Left renal cortex interstitium (tissue), 4 donors: ENCODE data around the gene FRYL. TPM values are rescaled to one million over a fixed set of nuclear protein-coding genes. Genes with fewer than 3 reads are reported as not detected.

Experiments used
- DNase-seq, 4 donors: peaks; one replicate each; pipeline ENCODE4 v3.0.0-alpha.2; 2013; ENCODE audit warnings: low read depth in 4 of 4, low spot score in 2 of 4, missing footprints in 1 of 4
- polyA plus RNA-seq, 4 donors: library from polyadenylated mRNA; unstranded; fragments of 120-200 nt; gene quantifications; one replicate each; pipeline ENCODE4 v1.2.1, GENCODE V29; 2013; ENCODE audit not compliant: insufficient read length in 4 of 4

FRYL gene
- polyA plus RNA-seq, 4 donors = 38.4 to 52.3 (median 43.8) TPM

GRCh38 chr4:48499551-48500066, 280.5 kb downstream of the FRYL start:
- no peak for DNase-seq

DNA sequence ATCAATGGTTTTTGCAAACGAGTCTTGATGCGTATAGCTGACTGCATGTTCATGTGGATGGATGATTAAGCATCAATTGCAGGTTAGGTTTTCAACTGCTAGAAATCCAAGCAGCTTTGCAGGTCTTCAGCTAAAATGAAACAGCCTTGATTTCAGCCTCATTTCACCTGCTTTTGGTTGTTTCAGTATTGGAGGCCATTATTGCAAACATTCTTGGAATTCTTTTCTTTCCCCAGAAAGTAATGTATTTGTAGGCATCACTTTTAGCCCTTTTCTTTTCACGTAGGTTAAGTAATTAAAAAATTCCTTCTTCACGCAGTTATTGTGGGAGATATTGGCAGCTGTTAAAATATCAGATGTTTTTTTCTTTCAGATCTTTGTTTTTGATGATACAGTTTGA, 281.2 kb downstream of the FRYL start:
- DNase-seq = no peak

- DNase-seq = no peak
Measured at GRCh38 chr4:48495941-48496340, 284.1 kb downstream of the FRYL start.

GRCh38 chr4:48493452-48494100, 286.5 kb downstream of the FRYL start:
- no peak for DNase-seq

DNA sequence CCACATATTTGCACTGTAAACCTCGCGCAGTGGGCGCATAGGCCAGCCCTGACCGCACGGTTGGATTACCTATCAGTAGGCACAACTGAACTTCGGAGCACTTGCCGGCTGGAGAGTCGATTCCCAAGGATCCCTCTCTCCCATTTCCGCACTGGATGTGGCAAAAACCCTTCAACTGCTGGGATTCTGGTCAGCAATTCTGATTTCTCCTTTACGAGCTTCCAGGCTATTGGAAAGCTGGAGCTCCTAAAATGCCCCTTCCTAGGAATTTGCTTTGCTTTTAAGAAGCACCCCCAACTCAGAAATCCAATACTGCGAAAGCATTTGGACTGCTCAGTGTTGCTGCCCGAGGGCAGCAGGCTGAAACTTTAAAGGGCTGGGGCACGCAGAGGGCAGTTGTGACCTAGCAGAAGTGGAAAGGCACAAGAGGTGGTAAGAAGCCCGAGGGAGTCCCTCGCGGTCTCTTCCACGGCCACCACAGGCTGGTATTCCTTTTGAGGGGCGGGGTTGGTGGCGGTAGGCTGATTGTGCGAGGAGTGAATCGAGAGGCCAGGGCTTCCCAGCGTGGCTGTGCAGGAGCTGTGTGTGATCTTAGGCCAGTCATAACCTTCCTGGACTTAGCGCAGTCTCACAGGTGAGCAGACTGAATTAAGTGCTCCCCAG, 288.4 kb downstream of the FRYL start:
- DNase-seq = no peak

- DNase-seq = no peak
Measured at GRCh38 chr4:48490680-48491513, 289.2 kb downstream of the FRYL start.

DNA sequence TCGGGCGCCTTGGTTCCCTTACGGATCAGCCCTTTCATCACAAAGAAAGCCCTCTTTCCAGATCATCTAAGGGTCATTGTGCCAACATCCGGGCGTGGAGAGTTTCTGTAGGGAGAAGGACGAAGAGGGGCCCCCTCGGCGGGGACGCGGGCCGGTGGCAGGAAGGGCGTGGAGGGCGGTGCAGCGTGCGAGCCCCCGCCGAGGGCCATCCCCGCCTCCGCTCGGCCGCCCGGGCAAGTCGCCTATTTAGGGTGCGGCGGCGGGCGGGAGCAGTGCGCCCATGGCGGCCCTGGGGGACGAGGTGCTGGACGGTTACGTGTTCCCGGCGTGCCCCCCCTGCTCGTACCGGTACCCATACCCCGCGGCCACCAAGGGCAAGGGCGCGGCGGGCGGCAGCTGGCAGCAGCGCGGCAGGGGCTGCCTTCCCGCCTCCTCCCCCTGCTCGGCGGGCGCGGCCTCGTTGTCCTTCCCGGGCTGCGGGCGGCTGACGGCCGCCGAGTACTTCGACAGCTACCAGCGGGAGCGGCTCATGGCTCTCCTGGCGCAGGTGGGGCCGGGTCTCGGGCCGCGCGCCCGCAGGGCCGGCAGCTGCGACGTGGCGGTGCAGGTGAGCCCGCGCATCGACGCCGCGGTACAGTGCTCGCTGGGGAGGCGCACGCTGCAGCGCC, 289.9 kb downstream of the FRYL start, which contains the start of gene ZAR1:
ZAR1 (plus strand) TSS at position 241 of the 668 bp plus-strand sequence; CDS start at position 281, 40 bp downstream.
- no peak for DNase-seq

GRCh38 chr4:48489683-48490011, 290.4 kb downstream of the FRYL start:
- no peak for DNase-seq

DNA sequence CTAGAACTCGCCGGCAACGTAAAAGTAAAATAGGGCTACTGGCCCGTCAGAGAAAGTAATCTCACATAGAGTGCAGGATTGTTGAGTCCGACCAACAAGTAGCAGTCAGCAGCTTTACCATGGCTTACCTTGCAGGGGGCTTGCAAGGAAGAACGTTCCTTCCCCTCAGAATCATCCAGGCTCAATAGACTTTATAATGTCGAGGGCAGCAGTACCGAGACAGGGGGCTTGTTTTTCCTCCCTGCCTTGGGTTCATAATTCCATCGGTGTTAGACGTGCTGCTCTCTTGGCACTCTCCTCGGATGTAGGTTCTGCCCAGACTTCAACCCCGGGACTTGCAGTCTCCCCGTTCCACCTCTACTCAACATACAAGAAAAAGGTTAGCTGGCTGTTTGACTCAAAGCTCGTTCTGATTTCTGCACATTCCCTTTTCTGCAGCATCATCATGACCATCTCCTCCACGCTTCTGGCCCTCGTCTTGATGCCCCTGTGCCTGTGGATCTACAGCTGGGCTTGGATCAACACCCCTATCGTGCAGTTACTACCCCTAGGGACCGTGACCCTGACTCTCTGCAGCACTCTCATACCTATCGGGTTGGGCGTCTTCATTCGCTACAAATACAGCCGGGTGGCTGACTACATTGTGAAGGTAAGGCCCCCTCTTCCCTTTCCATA, 295.4 kb downstream of the FRYL start:
- no peak for DNase-seq

DNA sequence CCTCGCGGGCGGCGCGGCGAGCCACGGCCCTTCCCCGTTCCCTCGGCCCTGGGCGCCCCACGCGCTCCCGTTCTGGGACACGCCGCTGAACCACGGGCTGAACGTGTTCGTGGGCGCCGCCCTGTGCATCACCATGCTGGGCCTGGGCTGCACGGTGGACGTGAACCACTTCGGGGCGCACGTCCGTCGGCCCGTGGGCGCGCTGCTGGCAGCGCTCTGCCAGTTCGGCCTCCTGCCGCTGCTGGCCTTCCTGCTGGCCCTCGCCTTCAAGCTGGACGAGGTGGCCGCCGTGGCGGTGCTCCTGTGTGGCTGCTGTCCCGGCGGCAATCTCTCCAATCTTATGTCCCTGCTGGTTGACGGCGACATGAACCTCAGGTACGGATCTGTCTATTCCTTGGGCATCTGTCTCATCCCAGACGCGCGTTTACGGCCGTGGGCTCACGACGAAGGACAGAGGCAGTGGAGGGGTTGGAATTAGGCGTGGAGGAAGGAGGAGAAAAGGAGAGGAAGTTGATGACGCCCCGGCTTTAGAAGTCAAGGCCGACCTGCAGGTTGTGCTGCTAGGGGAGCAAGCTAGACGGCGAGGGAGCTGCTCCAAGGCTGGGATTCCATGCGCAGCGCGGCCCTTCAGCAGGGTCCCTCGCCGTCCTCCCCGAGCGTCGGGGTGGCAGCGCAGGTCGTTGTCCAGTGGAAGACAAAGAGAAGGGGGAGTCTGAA, 296.1 kb downstream of the FRYL start:
- no peak for DNase-seq

DNA sequence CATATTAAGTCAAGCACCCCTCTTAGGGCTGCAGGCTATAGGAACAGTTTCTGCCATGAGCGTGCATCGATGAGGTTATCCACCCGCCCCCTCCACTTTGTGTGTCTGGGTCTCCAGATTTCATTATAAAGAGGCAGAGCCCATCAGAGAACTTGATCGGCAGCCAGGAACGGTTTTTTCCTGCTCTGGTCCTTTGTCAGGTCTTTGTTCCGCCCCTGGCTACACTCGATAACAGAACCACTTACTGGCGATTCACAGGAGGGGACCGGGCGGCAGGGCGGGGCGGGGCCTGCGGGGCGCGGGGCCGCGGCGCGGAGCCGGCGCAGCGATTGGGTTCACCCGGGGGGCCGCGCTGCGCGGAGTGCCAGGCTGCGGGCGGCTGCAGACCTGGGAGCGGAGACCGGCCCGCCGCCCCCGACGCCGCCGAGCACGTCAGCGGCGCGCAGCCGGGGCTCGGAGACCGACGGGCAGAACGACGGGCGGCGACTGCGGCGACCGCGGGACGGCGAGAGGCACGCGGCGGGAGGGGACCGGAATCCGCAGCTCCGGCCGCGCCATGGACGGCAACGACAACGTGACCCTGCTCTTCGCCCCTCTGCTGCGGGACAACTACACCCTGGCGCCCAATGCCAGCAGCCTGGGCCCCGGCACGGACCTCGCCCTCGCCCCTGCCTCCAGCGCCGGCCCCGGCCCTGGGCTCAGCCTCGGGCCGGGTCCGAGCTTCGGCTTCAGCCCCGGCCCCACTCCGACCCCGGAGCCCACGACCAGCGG, 296.9 kb downstream of the FRYL start, which contains the start of gene SLC10A4:
SLC10A4 (plus strand) TSS at position 338 of the 771 bp plus-strand sequence; CDS start at position 557, 219 bp downstream.
- no peak for DNase-seq

DNA sequence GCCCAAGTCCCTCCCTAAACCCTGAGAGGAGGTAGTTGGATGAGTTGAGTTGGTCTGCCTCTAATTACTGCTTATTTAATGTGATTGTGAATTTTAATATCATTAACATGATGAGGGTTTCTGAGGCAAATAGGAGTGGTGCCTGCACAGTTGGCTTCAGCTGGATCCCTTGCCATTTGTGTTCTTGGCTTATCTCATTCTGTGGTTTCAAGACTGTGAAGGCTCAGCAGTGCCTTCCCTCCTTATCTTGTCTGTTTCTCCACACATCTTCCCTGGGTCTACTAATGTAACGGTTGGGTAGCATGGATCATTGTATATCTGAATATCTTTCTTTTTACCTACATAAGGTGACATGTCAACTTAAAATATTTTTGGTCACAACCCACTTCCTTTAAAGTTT, 298.5 kb downstream of the FRYL start:
- no peak for DNase-seq

DNA sequence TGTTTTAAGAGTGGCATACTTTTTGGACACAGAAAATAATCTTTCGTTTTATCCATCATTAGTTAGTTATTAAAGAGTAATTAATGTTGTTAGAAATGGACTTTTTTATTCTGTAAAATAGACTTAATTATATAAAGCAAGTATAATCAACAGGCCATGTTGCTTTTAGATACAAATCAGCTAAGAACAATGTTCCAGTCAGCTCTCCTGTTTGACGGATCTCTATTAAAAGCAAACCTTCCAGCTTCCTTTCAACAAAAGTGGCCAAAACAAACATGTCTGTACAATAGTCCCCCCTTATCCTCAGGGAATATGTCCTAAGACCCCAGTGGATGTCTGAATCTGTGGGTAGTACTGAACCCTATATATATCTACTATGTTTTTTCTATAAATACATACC, 301.8 kb downstream of the FRYL start:
- no peak for DNase-seq

GRCh38 chr4:48475770-48476169, 304.3 kb downstream of the FRYL start:
- no peak for DNase-seq

DNA sequence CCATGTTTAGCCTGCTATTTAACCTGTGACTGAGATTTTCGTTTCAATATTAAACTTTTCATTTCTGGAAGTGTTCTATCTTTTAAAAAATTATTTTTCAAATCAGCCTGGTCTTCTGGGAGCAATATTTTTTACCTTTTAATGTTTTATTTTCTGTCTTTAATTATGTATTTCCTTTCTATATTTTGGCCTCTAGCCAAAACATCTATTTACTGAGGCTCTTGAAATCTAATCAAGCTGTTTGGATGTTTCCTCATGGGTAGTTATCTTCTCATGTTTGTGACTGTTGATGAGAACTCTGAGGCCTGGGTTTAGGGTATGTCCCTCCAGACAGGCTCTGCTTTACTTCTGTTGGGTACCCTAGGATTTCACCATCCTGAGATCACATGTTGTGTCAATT, 307.3 kb downstream of the FRYL start:
- DNase-seq = no peak

GRCh38 chr4:48470570-48470969, 309.5 kb downstream of the FRYL start:
- DNase-seq = no peak

DNA sequence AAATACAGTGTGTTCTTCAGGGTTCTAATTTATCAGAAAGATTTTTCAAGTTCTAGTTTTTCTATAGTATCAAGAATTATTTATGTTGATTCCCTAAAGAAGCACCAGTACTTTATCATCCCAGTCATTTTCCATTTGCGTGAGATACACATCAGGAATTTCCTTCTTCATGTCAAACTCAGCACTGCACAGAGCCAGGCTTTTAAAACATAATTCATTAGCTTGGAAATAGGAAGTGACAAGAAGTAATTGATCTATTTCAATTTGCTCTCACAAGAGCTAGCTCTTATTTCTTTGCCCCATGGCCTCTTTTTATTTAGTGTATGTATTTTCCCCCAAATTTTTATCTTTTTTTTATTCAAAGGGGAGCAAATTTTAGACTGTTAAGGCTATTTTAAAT, 309.9 kb downstream of the FRYL start:
- no peak for DNase-seq

GRCh38 chr4:48467891-48468290, 312.2 kb downstream of the FRYL start:
- DNase-seq = no peak

- DNase-seq = no peak
Measured at GRCh38 chr4:48467442-48467841, 312.6 kb downstream of the FRYL start.
